Type B pancreatic cell (in vitro differentiated cells): ENCODE results near the gene EIF5. TPM values are rescaled to one million over a fixed set of nuclear protein-coding genes. Genes with fewer than 3 reads are reported as not detected.
A peak's percentile ranks its signal among the peaks of the same experiment; 100 is the strongest.

Source experiments
- DNase-seq: peaks from one replicate; pipeline ENCODE4 v3.0.0; 2021; ENCODE audit warnings: mixed read lengths; ENCODE audit not compliant: unreplicated experiment; ENCODE audit errors: extremely low spot score
- H3K27ac Mint-ChIP-seq: 2 replicates; pipeline ENCODE4 v1.8.0; 2021; ENCODE audit warnings: mild to moderate bottlenecking, mixed read lengths
- H3K27me3 Mint-ChIP-seq: 2 replicates; pipeline ENCODE4 v1.8.0; 2021; ENCODE audit warnings: mixed read lengths
- H3K36me3 Mint-ChIP-seq: 2 replicates; pipeline ENCODE4 v1.8.0; 2021; ENCODE audit warnings: mixed read lengths
- H3K4me1 Mint-ChIP-seq: one replicate; pipeline ENCODE4 v1.8.0; 2021; ENCODE audit warnings: mixed read lengths; ENCODE audit not compliant: unreplicated experiment
- H3K4me3 Mint-ChIP-seq: 2 replicates; pipeline ENCODE4 v1.8.0; 2021; ENCODE audit warnings: mild to moderate bottlenecking, mixed read lengths
- H3K9me3 Mint-ChIP-seq: 2 replicates; pipeline ENCODE4 v1.8.0; 2021; ENCODE audit warnings: mixed read lengths
- total RNA-seq: library from RNA; stranded (reverse); gene quantifications from 2 replicates; pipeline ENCODE4 v1.2.1, GENCODE V29; 2021; ENCODE audit warnings: low replicate concordance
- TF ChIP-seq, protein P1 (sequence below): fragments of 200-600 bp; sonication (generic); conservative IDR thresholded peaks from 2 replicates; pipeline ENCODE4 v1.5.0; 2021; ENCODE audit warnings: antibody characterized with exemption, mild to moderate bottlenecking

Gene EIF5
- total RNA-seq, 1 donor from 2014 or later, result 340 TPM

DNA sequence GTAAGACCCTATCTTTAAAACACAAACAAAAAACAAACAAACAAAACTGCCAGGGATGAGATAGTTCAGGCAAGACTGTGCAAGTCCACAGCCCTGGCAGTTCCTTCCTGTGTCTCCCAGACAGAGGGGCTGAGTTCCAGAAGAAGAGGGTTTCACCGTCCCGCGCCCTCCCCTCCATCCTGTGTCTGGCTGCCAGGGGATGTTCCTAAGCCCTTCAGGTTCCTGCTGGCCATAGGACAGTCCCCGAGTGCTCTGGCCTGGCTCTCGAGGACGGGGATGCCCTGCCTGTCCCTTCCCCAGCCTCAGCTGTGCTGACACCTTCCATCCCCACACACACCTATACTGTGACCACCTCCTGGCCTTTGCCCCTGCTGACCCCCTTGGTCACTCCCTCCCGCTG is 40.6 kb upstream of the EIF5 start:
- TF ChIP-seq, protein P1, sequence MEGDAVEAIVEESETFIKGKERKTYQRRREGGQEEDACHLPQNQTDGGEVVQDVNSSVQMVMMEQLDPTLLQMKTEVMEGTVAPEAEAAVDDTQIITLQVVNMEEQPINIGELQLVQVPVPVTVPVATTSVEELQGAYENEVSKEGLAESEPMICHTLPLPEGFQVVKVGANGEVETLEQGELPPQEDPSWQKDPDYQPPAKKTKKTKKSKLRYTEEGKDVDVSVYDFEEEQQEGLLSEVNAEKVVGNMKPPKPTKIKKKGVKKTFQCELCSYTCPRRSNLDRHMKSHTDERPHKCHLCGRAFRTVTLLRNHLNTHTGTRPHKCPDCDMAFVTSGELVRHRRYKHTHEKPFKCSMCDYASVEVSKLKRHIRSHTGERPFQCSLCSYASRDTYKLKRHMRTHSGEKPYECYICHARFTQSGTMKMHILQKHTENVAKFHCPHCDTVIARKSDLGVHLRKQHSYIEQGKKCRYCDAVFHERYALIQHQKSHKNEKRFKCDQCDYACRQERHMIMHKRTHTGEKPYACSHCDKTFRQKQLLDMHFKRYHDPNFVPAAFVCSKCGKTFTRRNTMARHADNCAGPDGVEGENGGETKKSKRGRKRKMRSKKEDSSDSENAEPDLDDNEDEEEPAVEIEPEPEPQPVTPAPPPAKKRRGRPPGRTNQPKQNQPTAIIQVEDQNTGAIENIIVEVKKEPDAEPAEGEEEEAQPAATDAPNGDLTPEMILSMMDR, result no peak
- no peaks in the 10 kb centered on the region for H3K9me3 Mint-ChIP-seq
- H3K4me3 Mint-ChIP-seq, result no peak overlapping the region
- peaks cover 23% of the 10 kb centered on the region for H3K27me3 Mint-ChIP-seq
- H3K27ac Mint-ChIP-seq, result no peak overlapping the region
- DNase-seq, result no peak
- H3K4me1 Mint-ChIP-seq, result no peaks in the 10 kb centered on the region
- H3K36me3 Mint-ChIP-seq, result no peaks in the 10 kb centered on the region

DNA sequence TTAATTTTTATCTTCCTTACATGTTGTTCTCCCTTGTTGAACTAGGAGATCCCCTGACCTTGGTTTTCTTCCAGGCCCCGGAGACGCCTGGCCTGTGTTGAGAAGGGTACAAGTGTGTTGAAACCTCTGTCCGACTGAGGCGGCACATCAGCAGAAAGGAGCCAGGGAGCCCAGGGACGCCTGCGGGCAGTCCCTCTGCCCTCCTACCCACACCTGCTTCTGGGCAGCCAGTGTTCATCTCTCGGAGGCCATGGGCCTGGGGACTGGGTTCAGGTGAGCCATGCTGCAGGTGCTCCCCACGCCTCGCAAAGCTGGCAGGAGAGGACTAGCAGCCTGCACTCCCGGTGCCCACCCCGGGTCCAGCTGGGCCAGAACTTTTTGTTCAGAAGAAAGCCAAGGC is 39.9 kb upstream of the EIF5 start:
- Mint-ChIP-seq H3K4me1 (no peaks in the 10 kb centered on the region), H3K36me3 (no peaks in the 10 kb centered on the region), H3K27ac (no peak overlapping the region), H3K9me3 (no peaks in the 10 kb centered on the region), H3K4me3 (no peak overlapping the region), H3K27me3 (peaks cover 19% of the 10 kb centered on the region)
- TF ChIP-seq, protein P1, result no peak
- DNase-seq, result no peak

DNA sequence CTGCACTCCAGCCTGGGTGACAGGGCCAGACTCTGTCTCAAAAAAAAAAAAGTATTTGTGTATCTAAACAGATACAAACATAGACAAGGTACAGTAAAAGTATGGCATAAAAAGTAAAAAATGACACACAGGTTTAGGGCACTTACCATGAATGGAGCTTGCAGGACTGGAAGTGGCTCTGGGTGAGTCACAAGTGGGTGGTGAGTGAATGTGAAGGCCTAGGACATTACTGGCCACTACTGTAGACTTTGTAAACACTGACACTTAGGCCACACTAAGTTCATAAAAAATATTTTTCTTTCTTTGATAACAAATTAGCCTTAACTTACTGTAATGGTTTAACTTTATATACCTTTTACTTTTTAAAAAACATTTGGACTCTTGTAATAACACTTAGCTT is 38.0 kb upstream of the EIF5 start:
- no peaks in the 10 kb centered on the region for H3K9me3 Mint-ChIP-seq
- peaks cover 19% of the 10 kb centered on the region for H3K27me3 Mint-ChIP-seq
- H3K4me3 Mint-ChIP-seq, result no peak overlapping the region
- no peaks in the 10 kb centered on the region for H3K4me1 Mint-ChIP-seq
- no peak overlapping the region for H3K27ac Mint-ChIP-seq
- TF ChIP-seq, protein P1, result no peak
- no peak for DNase-seq
- no peaks in the 10 kb centered on the region for H3K36me3 Mint-ChIP-seq

DNA sequence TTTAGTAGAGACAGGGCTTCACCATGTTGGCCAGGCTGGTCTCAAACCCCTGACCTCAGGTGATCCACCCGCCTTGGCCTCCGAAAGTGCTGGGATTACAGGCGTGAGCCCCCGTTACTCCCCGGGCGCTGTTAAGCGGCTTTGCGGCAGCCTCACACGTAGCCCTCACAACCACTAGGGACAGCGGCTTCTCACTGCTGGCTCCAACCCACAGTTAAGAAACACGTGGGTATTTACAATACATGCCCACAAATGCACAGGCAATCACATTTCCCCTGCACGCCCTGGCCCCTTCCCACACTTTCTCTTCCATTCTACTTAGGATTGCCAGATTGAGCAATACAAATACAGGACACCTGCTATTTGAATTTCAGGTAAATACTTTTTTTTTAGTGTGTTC is 37.0 kb upstream of the EIF5 start:
- Mint-ChIP-seq H3K36me3 (no peaks in the 10 kb centered on the region), H3K27me3 (peaks cover 10% of the 10 kb centered on the region), H3K27ac (no peak overlapping the region), H3K9me3 (no peaks in the 10 kb centered on the region), H3K4me1 (no peaks in the 10 kb centered on the region), H3K4me3 (no peak overlapping the region)
- no peak for DNase-seq
- TF ChIP-seq, protein P1, result peak; percentile 55

DNA sequence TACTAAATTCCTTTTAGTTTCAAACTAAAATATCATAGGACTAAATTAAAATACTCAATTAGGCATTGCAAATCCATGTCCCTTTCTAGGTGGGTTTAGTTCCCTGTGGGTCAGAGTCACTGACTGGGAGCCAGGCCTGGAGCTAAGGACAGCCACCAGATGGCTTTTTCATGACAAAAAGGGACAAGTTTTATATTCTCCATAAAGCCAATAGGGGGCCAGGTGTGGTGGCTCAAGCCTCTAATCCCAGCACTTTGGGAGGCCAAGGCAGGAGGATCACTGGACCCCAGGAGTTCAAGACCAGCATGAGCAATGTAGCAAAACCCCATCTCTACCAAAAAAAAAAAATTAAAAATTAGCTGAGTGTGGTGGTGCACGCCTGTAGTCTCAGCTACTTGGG is 35.4 kb upstream of the EIF5 start:
- TF ChIP-seq, protein P1, result peak; percentile 33
- H3K4me1 Mint-ChIP-seq, result no peaks in the 10 kb centered on the region
- H3K9me3 Mint-ChIP-seq, result no peaks in the 10 kb centered on the region
- no peak overlapping the region for H3K4me3 Mint-ChIP-seq
- H3K27me3 Mint-ChIP-seq, result no peaks in the 10 kb centered on the region
- H3K36me3 Mint-ChIP-seq, result no peaks in the 10 kb centered on the region
- no peak for DNase-seq
- no peak overlapping the region for H3K27ac Mint-ChIP-seq
